ENCODE data around the gene POLR3G.

- TF ChIP-seq, protein P1, sequence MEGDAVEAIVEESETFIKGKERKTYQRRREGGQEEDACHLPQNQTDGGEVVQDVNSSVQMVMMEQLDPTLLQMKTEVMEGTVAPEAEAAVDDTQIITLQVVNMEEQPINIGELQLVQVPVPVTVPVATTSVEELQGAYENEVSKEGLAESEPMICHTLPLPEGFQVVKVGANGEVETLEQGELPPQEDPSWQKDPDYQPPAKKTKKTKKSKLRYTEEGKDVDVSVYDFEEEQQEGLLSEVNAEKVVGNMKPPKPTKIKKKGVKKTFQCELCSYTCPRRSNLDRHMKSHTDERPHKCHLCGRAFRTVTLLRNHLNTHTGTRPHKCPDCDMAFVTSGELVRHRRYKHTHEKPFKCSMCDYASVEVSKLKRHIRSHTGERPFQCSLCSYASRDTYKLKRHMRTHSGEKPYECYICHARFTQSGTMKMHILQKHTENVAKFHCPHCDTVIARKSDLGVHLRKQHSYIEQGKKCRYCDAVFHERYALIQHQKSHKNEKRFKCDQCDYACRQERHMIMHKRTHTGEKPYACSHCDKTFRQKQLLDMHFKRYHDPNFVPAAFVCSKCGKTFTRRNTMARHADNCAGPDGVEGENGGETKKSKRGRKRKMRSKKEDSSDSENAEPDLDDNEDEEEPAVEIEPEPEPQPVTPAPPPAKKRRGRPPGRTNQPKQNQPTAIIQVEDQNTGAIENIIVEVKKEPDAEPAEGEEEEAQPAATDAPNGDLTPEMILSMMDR (conservative IDR thresholded peaks at IDR 0.05), result no peak
- no peak for TF ChIP-seq ZFX (IDR thresholded peaks at IDR 0.05)
These were observed 54.0 kb downstream of the POLR3G start for GRCh38 chr5:90528601-90529193.
